ENCODE measurements around the gene TPSB2. TPM values are rescaled to one million over a fixed set of nuclear protein-coding genes. Genes with fewer than 3 reads are reported as not detected.

Gene TPSB2
- total RNA-seq, 1 experiment from 2014 or later: 0.44 TPM

DNA sequence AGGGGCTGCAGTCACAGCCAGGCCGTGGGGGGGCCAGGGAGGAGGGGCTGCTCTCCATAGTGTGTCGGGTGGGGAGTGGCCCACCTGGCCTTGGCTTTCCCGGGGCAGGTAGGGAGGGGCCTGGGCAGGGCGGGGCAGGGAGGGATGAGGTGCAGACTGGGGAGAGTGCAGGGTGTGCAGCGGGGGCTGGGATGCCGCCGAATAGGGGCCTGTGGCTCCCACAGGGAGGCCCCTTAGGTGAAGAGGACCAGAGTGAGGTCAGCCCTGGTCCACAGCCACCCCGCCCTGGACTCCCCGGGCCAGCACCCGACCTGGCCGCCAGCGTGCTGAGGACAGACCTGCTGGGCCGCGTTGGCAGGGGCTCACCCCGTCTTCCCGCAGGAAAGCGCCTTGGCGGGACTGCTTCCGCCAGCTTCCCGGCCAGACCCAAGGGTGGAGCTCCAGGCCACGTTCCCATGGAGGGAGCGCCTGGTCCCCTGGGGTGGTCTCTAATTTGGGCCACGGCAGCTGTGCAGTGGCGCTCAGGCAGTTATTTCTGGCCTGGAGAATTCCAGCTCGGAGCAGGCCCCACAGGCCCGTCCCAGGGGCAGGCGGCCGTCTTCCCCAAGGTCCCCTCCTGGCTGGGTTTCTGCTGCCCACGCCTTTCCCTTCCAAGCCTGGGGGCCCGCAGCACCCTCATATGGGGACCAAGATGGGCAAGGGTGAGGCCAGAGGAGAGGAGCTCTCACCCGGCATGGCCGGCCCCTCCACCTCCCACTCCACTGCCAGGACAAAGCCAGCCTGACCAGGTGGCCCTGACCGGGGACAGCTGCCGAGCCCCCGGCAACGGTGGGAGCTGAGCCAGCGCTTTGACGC, 49.2 kb downstream of the TPSB2 start (continued):
- TF ChIP-seq, protein P1, sequence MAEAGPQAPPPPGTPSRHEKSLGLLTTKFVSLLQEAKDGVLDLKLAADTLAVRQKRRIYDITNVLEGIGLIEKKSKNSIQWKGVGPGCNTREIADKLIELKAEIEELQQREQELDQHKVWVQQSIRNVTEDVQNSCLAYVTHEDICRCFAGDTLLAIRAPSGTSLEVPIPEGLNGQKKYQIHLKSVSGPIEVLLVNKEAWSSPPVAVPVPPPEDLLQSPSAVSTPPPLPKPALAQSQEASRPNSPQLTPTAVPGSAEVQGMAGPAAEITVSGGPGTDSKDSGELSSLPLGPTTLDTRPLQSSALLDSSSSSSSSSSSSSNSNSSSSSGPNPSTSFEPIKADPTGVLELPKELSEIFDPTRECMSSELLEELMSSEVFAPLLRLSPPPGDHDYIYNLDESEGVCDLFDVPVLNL (CRISPR knock-in tag; IDR thresholded peaks at IDR 0.05; ENCODE audit: borderline replicate concordance, low read depth): no peak
- TF ChIP-seq EMX1 (CRISPR knock-in tag; IDR thresholded peaks at IDR 0.05) (no peak), IRF2 (CRISPR knock-in tag; IDR thresholded peaks at IDR 0.05; ENCODE audit: borderline replicate concordance, low read depth) (no peak)
- TF ChIP-seq, protein P2, sequence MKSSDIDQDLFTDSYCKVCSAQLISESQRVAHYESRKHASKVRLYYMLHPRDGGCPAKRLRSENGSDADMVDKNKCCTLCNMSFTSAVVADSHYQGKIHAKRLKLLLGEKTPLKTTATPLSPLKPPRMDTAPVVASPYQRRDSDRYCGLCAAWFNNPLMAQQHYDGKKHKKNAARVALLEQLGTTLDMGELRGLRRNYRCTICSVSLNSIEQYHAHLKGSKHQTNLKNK (CRISPR knock-in tag; IDR thresholded peaks at IDR 0.05): no peak

Other genes starting within 250 kb of the TPSB2 start
- gene SOX8, start 248.4 kb downstream of the TPSB2 start, total RNA-seq (2021): 10.2 to 12.3 TPM (median 10.9 TPM) in 3 replicates
- 0.61 to 0.85 TPM (median 0.78 TPM) in 3 replicates for gene SSTR5, start 157.4 kb downstream of the TPSB2 start, total RNA-seq (2021)
- 0.13 to 0.16 TPM in 2 of 3 replicates, not detected in the other for gene C1QTNF8, start 133.9 kb downstream of the TPSB2 start, total RNA-seq (2021)
- gene CACNA1H, start 77.1 kb downstream of the TPSB2 start, total RNA-seq (2021): 38.0 to 46.9 TPM (median 46.4 TPM) in 3 replicates
- gene TPSG1, start 4.9 kb downstream of the TPSB2 start, total RNA-seq (2021): not detected in 3 replicates
- gene TPSAB1, start 10.5 kb upstream of the TPSB2 start, total RNA-seq (2021): 0.53 TPM in 1 of 3 replicates, not detected in the others
- gene TPSD1, start 25.9 kb upstream of the TPSB2 start, total RNA-seq (2021): 0.31 to 1.5 TPM (median 0.94 TPM) in 3 replicates
- 211 to 229 TPM (median 222 TPM) in 3 replicates for gene UBE2I, start 79.5 kb upstream of the TPSB2 start, total RNA-seq (2021)
- 15.2 to 18.8 TPM (median 16.5 TPM) in 3 replicates for gene BAIAP3, start 103.5 kb upstream of the TPSB2 start, total RNA-seq (2021)
- gene TSR3, start 121.7 kb upstream of the TPSB2 start, total RNA-seq (2021): 63.0 to 66.3 TPM (median 66.2 TPM) in 3 replicates
- 31.1 to 39.1 TPM (median 35.9 TPM) in 3 replicates for gene GNPTG, start 121.7 kb upstream of the TPSB2 start, total RNA-seq (2021)
- gene UNKL, start 184.5 kb upstream of the TPSB2 start, total RNA-seq (2021): 42.0 to 53.3 TPM (median 42.3 TPM) in 3 replicates
- gene UQCC4, start 190.6 kb upstream of the TPSB2 start, total RNA-seq (2021): 16.2 to 17.0 TPM (median 16.9 TPM) in 3 replicates
- gene PERCC1, start 200.9 kb upstream of the TPSB2 start, total RNA-seq (2021): not detected in 3 replicates
- gene CCDC154, start 214.4 kb upstream of the TPSB2 start, total RNA-seq (2021): 0.46 to 1.2 TPM (median 1.1 TPM) in 3 replicates
- gene CLCN7, start 244.8 kb upstream of the TPSB2 start, total RNA-seq (2021): 80.6 to 94.1 TPM (median 90.0 TPM) in 3 replicates